ENCODE data around the gene HCFC1R1. TPM values are rescaled to one million over a fixed set of nuclear protein-coding genes. Genes with fewer than 3 reads are reported as not detected.
A peak's percentile ranks its signal among the peaks of the same experiment; 100 is the strongest.

HCFC1R1 gene
- total and polyA plus RNA-seq, 2 donors from 2014 or later: 61.3 to 332 TPM

GRCh38 chr16:3025032-3026002 lies 1.6 kb upstream of the HCFC1R1 start:
- no peak overlapping the region for H3K9ac ChIP-seq (ENCODE audit: low read length in 3 of 3)
- no peaks in the 10 kb centered on the region for H3K9me3 ChIP-seq (ENCODE audit: control insufficient read depth in 2 of 3, insufficient read depth in 1 of 3, low read length in 3 of 3)
- DNase-seq (no peak), FAIRE-seq (no peak)
- TF ChIP-seq CTCF (IDR thresholded peaks at IDR 0.05; ENCODE audit: borderline replicate concordance, extremely low read depth, insufficient read depth): no peak
- H3K36me3 ChIP-seq (ENCODE audit: control insufficient read depth in 2 of 3, insufficient read depth in 3 of 3, low read length in 3 of 3): peaks cover 2 to 5% (median 3%) of the 10 kb centered on the region in 3 donors
- H3K4me3 ChIP-seq (ENCODE audit: low read length in 3 of 3): no peak overlapping the region
- peaks cover 0 to 23% (median 18%) of the 10 kb centered on the region in 3 donors for H3K4me1 ChIP-seq (ENCODE audit: control insufficient read depth in 2 of 3, insufficient read depth in 2 of 3, low read depth in 1 of 3, low read length in 3 of 3)
- H3K27me3 ChIP-seq (ENCODE audit: control insufficient read depth, insufficient read depth, low read length): peaks cover 14% of the 10 kb centered on the region
- intact Hi-C loops (cut with DNase I): no loop called here
- H3K27ac ChIP-seq (ENCODE audit: low read depth in 2 of 2, low read length in 2 of 2): no peak overlapping the region

- Histone ChIP-seq H3K9ac (ENCODE audit: low read length in 3 of 3) (peak overlapping the region in 2 of 3 donors; percentile 24 to 89), H3K4me1 (ENCODE audit: control insufficient read depth in 2 of 3, insufficient read depth in 2 of 3, low read depth in 1 of 3, low read length in 3 of 3) (peaks cover 0 to 23% (median 16%) of the 10 kb centered on the region in 3 donors)
Measured at GRCh38 chr16:3023415-3023668, 400 bp downstream of the HCFC1R1 start.

GRCh38 chr16:3022684-3023414 lies 893 bp downstream of the HCFC1R1 start:
- intact Hi-C loops (cut with DNase I): no loop called here
- H3K27me3 ChIP-seq (ENCODE audit: control insufficient read depth, insufficient read depth, low read length): peaks cover 4% of the 10 kb centered on the region
- peak overlapping the region; percentile 17 to 90 (median 67) for H3K4me3 ChIP-seq (ENCODE audit: low read length in 3 of 3)
- TF ChIP-seq CTCF (IDR thresholded peaks at IDR 0.05; ENCODE audit: borderline replicate concordance, extremely low read depth, insufficient read depth): no peak
- DNase-seq: peak in 1 of 5 donors; percentile 77
- H3K27ac ChIP-seq (ENCODE audit: low read depth in 2 of 2, low read length in 2 of 2): peak overlapping the region; percentile 98
- FAIRE-seq: no peak
- peaks cover 0 to 23% (median 19%) of the 10 kb centered on the region in 3 donors for H3K4me1 ChIP-seq (ENCODE audit: control insufficient read depth in 2 of 3, insufficient read depth in 2 of 3, low read depth in 1 of 3, low read length in 3 of 3)
- H3K9me3 ChIP-seq (ENCODE audit: control insufficient read depth in 2 of 3, insufficient read depth in 1 of 3, low read length in 3 of 3): no peaks in the 10 kb centered on the region
- peak overlapping the region in 2 of 3 donors; percentile 43 to 89 for H3K9ac ChIP-seq (ENCODE audit: low read length in 3 of 3)
- peaks cover 2 to 5% (median 3%) of the 10 kb centered on the region in 3 donors for H3K36me3 ChIP-seq (ENCODE audit: control insufficient read depth in 2 of 3, insufficient read depth in 3 of 3, low read length in 3 of 3)

More at GRCh38 chr16:3023415-3023668, 400 bp downstream of the HCFC1R1 start:
- H3K4me3 ChIP-seq (ENCODE audit: low read length in 3 of 3): peak overlapping the region; percentile 49 to 90 (median 67)
- TF ChIP-seq CTCF (IDR thresholded peaks at IDR 0.05; ENCODE audit: borderline replicate concordance, extremely low read depth, insufficient read depth): no peak
- DNase-seq (no peak), FAIRE-seq (no peak)
- peak overlapping the region; percentile 98 for H3K27ac ChIP-seq (ENCODE audit: low read depth in 2 of 2, low read length in 2 of 2)
- peaks cover 2% of the 10 kb centered on the region for H3K27me3 ChIP-seq (ENCODE audit: control insufficient read depth, insufficient read depth, low read length)
- intact Hi-C loops (cut with DNase I): no loop called here
- H3K9me3 ChIP-seq (ENCODE audit: control insufficient read depth in 2 of 3, insufficient read depth in 1 of 3, low read length in 3 of 3): no peaks in the 10 kb centered on the region
- peaks cover 2 to 5% (median 3%) of the 10 kb centered on the region in 3 donors for H3K36me3 ChIP-seq (ENCODE audit: control insufficient read depth in 2 of 3, insufficient read depth in 3 of 3, low read length in 3 of 3)
